GM15510 (cell line): ENCODE measurements around the gene KRT73.

Experiments
- POLR2A ChIP-seq: IDR thresholded peaks from 3 replicates; pipeline ENCODE4 v1.6.1; 2011; ENCODE audit warnings: borderline replicate concordance; ENCODE audit not compliant: insufficient read length; ENCODE audit errors: extremely low read depth

Gene KRT73

DNA sequence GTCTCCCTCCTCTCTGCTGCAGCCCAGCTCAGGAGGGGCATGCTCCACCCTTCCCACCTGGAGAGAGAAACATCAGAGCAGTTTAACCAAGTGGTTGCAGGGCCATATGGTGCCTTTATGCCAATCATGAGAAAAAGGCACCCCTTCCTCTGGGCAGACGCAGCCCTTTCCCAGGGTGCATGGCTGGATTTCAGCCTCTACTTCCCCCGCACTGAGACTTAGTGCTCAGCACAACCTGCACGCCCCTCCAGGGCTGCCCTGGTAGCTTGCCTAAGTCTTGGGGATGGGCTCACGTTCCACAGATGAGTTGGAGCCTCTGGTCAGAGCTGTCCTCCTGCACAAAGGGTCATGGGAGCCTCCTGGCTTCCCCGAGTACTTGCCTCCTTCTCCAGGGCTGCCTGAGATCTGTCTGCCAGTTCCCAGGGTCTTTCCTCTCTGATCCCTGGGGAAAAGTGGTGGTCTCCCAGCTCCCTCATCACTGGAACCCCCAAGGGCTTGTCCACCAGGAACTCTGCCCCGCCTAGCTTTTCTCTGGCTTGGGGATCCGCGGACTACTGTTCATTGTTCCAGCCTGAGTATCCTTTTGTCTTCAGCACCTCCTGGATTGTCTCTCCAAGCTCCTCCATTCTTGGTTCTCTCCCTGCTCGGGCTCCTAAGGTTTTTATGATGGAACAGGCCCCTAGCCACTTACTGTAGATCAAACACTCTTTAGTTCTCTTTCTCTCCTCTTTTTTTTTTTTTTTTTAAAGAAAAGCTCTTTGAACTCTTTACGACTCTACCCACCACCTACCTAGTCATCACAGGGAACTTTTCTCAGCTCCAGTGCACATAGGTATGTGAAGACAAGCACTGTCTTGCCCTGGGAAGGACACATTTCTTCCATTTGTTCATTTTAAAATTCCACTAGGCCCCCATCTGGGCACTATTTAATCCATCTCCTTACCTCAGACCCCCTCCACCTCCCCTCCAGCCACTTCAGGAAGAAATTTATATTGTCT, 38.6 kb downstream of the KRT73 start:
- TF ChIP-seq POLR2A = no peak

GRCh38 chr12:52578469-52578868, 39.9 kb downstream of the KRT73 start:
- TF ChIP-seq POLR2A = no peak

DNA sequence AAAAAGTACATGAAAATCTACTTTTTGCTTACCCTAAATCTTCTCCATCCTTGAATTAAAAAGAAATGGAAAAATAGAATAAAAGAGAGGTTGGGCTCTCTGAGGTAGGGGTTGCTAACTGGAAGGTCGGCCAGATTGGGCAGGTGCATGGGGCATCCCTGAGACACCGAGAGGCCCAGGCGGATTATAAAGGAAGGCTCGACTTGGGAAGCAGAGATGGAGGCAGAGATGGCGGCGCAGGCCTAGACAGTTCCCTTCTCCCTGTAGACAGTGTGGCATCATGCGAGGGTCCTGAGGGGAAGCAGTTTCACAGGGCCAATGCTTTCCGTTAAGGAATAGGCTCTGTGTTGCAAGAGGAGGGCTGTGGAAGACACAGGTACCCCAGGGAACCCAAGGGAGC, 41.0 kb downstream of the KRT73 start:
- no peak for TF ChIP-seq POLR2A

GRCh38 chr12:52575948-52576347, 42.4 kb downstream of the KRT73 start:
- TF ChIP-seq POLR2A = no peak

DNA sequence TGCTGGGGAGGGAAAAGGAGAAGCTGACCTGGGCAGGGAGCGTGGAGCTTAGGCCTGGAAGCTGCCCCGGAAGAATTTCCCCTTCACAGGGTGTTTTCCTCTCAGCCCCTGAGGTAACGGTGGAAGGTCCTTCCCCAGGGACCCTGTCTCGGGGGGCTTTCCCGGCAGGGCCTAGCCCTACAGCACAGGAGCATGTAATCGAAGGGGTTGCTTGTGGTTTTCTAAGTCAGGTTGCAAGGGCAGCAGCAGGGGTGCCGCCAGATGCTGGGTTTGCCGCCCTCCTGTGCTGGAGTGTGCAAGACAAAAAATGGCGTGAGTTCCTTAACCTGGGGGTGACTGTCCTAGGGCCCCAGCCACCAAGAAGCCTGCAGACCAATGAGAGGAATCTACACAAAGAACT, 43.1 kb downstream of the KRT73 start:
- TF ChIP-seq POLR2A = no peak

DNA sequence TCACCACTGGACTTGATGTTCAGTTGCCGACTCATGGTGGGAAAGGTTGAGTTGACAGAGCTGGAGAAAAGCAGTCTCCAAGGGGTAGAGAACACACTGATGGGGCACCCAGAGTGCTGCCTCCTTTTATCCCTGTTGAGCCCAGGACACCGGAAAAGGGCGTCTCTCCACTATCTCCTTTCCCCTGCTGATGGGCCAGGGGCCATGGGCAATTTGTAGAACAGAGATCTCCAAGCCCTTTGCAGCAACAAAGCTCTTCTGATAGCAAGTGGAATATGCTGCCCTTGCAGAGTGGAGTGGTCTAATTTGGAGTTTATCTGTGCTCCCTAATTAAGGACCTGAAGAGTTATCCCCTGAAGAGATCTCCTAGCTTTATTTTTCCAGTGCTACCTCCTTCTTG, 44.6 kb downstream of the KRT73 start, which contains the start of gene KRT74:
TSS of gene KRT74 (minus strand) at position 101 of the 400 bp plus-strand sequence. CDS start at position 35, 66 bp downstream.
- TF ChIP-seq POLR2A = no peak

- TF ChIP-seq POLR2A = no peak
These were observed 45.1 kb downstream of the KRT73 start for GRCh38 chr12:52573306-52573705.

DNA sequence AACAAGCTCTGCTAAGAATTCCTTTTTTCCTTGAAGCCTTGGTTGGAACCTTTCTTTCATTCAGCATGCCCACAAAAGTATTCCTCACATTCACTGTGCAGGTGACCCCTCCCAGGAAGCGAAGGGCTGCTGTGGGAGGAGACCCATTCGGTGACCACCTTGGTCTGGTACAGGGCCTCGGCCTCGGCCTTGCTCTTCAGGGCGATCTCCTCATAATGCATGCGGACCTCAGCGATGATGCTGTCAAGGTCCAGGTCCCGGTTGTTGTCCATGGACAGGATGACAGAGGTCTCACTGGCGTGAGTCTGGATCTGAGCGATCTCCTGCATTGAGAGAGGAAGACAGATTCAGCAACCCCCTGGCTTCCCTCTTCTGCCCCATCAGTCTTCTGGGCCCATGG, 47.8 kb downstream of the KRT73 start:
- TF ChIP-seq POLR2A = no peak

GRCh38 chr12:52568111-52568510, 50.2 kb downstream of the KRT73 start:
- no peak for TF ChIP-seq POLR2A

- no peak for TF ChIP-seq POLR2A
These were observed 51.5 kb downstream of the KRT73 start for GRCh38 chr12:52566847-52567291.

DNA sequence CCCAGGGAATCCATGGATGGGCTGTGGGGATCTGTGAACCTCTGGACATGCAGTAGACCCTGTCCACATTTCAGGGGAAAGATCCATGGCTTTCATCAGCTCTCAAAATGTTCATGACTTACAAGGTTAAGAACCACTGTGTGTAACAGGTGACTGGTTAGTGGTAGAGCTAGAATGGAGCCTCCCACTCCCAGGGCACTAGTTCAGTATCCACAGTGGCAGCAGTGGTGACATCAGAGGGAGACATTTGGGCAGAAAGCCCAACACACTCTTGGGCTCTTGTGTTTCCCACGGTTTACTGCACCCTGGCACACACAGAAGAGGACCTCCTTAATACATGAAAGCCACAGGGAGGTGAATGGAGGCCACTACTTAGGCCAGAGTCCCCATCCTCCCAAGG, 53.8 kb downstream of the KRT73 start:
- TF ChIP-seq POLR2A = no peak

- no peak for TF ChIP-seq POLR2A
These were observed 56.4 kb downstream of the KRT73 start for GRCh38 chr12:52561880-52562449.

GRCh38 chr12:52559979-52560378, 58.4 kb downstream of the KRT73 start:
- TF ChIP-seq POLR2A = no peak

DNA sequence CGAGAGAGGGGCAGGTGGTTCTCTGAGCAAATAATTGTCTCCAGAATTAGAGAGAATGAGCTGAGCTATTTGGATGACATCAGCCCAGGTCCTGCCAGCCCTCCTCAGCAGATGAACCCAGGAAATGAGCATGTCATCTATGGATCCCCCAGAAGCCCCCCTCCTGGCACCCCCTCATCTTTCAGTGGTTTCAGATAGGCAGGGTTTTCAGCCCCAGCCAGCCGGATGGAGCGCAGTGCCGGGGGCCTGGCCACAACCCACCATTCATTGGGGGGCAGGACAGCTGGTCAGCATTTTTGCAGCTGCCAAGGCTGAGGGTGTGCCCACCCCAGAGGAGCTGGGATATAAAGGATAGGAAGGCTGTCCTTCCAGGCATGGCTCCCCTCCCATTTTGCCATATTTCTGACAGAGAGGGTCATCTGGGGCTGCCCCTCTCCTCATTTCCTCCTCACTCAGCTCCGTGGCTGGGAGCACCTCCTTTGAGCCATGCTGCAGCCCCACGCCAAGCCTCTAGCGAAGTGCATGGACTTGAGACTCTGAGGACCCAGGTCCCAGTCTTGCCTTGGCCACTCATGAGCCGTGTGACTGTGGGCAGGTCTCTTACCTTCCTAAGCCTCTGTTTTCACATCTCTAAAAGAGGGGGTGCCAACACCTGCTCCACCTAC, 59.4 kb downstream of the KRT73 start:
- no peak for TF ChIP-seq POLR2A
